HG03439 (cell line): ENCODE results near the gene IYD.
"Not testable (repeated sequence)": the region's sequence is repeated elsewhere in the genome, so short reads cannot be mapped to it uniquely, and the experiment has no call there.

Experiments used
- ATAC-seq: cut with Tn5 transposase; IDR thresholded peaks from one replicate; pipeline ENCODE4 v1.9.1; 2021; ENCODE audit warnings: mild to moderate bottlenecking, moderate library complexity; ENCODE audit not compliant: unreplicated experiment

Gene IYD

DNA sequence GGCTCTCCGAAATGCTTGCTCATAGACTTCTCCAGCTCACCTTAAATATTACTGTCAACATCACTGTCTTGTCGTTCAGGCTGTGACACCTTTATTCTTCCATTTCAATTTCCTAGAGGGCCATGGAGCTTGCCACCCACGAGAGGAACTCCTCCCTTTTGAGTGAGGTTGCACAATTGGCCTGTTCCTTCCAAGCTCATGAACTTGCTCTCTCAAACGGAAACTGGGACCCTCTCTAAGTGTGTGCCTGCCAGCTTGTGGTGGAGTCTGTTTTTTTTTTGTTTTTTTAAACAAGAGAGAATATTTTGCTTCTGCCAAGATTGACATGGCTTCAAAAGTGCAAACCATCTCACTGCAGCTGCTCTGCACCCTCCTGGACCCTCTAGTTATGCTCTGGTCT is 19.3 kb upstream of the IYD start:
- no peak for ATAC-seq

DNA sequence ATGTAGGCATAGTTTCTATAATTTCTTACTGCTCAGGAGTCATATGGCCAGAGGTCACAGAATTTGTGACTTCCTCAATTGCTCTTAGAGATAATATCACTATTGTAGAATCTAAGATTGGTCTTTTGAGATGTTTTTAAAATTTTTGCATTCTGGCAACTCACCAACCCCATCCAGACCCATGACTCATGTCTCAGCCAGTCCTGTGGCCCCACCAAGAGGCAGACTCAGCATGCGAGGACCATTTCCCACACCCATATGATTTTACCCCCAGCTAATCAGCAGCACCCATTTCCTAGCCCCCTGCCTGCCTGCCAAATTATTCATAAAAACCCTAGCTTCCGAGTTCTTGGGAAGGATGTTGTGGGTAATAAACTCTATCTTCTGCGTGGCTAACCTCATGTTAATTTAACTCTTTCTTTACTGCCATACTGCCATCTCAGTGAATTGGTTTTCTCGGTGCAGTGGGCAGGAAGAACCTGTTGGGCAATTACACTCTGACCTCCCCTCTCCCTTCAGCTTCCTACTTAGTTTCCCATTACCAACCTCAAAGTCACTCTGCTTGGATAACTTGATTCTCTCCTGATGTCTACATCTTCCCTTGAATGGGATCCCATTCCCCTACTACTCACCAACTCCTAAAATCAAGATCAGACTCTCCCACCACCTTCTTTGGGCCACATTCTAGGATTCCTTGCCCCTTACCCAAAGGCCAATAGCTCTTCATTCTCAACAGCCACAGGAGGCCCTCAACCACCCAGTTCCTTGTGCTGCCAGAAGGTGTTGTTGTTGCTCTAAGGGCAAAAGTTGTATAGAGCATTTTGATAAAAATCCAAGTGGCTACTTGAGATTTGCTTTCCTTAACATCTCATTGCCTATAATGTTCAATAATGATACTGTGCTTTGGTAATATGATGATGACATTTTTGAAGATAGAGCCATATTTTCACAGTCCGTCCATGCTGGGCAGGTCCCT is 16.2 kb upstream of the IYD start:
- no peak for ATAC-seq

DNA sequence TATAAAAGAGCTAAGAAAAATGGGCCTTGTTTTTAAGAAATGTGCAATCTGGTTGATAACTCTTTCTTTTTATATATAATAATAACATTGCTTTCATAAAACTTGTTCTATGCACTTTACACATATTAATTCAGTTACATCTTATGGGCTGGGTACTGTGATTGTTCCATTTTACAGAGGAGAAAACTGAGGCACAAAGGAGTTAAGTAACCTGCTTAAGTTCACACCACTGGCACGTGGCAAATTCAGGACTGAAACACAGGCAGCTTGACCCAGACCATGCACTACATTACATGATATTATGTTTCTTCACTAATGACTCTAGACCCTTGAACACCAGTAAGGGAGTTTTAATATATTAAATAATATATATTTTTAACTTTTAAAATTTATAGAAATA is 15.4 kb upstream of the IYD start:
- ATAC-seq: no peak

DNA sequence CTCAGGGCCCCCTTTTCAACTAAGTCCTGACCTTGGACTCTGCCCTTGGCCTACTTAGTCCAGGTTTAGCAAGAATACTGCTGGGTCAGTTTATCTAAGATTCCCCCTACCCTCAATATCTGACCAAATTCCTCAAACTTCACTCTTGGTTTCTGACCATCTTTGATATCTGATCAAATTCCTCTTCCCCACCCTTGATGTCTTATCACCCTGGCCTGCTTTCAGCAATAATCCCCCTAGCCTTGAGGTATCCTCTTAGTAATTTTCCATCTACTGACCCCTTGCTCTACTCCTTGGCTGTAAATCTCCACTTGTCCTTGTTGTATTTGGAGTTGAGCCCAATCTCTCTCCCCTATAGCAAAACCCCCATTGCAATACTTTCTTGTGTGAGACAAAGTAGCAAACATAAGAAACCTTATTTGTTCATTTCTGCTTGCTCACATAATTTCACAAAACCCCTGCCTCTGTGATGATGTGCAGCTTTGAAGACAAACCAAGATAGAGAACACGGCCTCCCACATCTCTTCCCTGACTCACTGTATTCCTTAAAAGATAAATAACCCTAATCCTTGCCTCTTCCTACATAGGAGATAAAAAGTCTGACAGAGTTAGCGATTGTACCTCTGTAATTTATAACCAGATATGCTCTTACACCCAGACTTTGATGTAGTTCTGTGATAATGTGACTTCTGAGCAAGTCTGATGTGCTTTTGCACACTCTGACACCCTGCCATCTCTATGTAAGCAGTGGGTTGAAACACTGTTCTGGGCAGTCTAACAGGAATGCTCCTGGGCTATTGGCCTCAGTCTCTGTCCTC is 13.8 kb upstream of the IYD start:
- ATAC-seq: no peak

DNA sequence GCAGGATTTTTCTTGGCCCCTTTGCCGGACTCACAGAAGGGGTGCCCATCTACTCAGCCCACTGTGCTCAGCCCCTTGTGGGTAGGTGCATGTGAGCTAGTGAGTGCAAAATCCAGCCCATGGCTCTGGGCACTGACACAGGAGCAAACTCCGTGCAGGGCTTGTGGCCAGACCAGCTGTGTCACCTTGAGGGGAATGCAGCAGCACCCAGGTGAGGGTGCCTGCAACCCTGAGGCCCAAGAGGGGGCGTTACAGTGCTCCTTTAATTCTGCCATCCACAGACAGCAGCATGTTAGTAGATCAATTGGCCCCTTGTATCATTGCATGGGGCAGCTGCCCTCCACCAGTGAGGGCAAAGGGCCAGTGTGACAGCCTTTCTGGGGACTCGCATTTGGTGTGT is 12.9 kb upstream of the IYD start:
- ATAC-seq: no peak

DNA sequence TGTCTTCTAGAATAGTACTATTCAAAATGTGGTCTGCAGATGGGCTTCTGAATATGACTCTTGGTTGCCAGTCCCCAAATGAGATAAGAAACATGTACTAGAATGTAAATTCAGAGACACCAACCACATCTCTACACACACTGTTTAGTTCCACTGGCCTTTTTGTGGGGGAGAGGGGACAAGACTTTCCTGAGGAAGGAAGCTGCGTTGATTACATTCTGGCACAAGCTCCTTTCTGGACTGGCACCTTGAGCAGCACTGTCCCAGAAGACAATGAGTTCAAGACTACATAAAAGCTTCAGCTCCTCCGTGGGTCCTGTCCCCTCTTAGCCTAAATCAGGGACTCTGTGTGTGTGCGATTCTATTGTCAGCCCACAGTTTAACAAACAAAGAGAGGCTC is 6.9 kb upstream of the IYD start:
- no peak for ATAC-seq

DNA sequence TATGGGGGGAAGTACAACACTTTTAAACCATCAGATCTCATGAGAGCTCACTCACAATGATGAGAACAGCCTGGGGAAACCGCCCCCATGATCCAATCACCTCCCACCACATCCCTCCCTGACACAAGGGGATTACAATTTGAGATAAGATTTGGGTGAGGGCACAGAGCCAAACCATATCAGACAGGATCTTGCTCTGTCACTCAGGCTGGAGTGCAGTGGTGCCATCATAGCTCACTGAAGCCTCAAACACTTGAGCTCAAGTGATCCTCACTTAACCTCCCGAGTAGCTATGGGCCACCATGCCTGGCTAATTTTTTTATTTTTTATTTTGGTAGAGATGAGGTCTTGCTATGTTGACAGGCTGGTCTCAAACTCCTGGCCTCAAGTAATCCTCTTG is 5.1 kb upstream of the IYD start:
- no peak for ATAC-seq

DNA sequence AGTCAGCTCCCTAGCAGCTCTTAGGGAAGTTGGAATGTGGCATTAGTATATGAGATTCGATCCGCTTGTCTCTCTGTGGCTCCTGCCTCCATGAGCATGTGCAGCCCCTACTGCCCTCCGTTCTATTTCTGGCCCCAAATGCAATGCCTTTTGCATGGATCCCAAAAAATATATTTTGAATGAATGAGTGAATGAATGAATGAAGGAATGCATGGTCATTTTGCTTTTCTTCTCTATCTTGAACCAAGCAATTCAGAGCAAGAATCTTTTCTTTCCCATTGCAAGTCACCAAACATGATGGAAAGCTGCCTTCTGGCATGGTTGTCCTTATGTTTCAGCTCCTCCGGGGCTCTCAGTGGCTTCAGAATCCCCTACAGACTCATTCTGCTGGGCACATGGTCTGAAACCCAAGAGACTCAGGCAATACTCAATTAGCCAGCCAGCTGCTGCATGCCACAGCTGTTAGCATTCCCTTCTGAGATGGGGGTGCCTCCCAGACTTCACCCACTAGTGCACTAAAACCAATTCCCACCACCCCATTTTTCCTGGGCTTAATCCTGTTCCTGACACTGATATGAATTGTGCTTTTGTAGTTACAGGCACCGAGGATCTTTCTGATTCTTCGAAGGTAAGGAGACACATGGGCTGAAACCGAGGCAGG is 2.6 kb upstream of the IYD start:
- ATAC-seq: no peak

DNA sequence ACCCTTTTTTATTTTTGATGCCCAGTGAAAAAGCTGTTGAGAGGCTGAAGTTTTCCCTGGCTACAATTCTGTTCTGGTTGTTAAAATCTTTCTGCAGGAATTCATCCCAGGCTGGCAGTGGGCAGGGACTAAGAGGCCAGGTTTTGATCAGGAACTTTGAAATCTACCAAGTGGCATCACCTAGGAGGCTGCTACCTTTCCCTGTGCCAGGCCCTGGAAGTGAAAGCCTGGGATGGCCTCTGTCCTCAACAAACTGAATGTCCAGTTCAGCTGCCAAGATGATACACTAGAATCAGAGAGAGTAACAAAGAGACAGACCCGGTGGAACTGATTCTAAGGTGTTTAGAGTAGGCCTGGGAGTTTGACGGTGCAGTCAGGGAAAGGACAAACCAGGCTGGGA is 596 bp downstream of the IYD start:
- ATAC-seq: no peak

DNA sequence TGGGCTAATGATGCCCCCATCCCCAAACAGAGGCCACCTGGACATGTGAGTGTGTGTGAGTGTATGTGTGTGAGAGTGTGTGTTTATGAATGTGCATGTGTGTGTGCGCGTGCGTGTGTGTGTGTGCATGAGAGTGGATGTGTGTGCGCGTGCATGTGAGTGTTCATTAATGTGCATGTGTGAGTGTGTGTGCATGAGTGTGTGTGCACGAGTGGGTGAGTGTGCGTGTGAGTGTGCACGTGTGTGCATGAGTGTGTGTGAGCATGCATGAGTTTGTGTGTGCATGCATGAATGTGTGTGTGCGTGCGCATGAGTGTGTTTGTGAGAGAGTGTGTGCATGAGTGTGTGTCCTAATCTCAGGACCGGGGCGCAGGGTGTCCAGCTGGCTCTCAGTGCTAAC is 1.3 kb downstream of the IYD start:
- no peak for ATAC-seq

DNA sequence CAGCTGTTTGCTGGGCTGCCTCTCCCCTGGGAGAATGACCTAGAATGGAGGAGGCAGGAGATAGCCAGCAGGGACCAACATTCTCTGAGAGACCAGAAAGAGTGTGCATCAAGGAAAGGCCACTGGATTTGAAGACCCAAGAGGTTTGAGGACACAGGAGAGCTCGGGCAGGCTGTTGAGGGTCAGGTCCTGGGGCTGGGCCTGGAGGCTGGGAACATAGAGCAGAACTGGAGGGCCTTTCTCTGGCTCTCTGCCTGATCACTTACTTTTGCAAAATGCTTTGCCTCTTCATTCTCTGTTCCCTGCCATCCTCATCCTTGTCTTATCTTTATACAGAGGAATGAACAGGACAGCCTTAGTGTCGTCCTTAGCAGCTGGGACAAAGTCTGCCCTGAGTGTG is 2.5 kb downstream of the IYD start:
- ATAC-seq: no peak

DNA sequence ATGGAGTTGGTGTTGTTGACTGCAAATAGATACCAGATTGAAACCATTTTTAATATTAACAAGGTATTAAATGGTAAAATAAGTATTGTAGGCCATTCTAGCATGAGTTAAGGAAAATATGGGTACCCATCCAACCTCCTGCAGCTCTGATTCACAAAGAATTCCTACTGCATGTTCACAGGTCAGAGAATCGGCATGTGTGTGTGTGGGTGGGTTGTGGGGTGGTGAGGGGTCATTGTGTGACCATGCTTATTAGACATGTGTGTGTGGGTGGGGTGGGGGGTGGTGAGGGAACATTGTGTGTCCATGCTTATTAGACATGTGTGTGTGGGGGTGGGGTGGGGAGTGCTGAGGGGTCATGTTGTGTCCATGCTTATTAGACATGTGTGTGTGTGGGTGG is 3.2 kb downstream of the IYD start:
- no peak for ATAC-seq

DNA sequence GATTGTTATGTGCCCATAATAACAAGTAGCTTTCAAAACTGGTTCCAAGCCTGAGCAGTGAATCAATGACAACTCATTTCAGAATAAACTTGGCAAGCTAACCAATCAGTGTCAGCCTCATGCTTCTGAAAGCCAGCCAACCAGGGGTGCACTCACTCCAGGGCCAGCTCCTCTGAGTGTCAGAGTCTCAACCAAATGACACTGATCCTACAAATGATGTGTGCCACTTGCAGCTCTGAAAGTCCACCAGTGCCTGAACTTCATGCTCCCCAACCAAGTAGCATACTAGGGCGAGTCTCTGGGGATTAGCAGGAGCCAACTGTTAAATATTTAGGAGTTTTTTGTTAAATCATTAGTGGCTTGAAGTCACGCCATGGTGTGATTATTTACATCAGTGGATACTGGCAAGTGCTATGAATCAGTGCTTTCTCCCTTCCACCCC is 4.5 kb downstream of the IYD start:
- ATAC-seq: no peak

DNA sequence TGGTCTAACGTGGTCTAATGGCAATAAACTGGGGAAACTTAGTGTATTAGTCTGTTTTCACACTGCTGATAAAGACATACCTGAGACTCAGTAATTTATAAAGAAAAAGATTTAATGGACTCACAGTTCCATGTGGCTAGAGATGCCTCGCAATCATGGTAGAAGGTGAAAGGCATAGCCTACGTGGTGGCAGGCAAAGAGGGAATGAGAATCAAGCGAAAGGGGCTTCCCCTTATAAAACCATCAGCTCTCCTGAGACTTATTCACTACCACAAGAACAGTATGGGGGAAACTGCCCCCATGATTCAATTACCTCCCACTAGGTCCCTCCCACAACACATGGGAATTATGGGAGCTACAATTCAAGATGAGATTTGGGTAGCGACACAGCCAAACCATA is 5.5 kb downstream of the IYD start:
- ATAC-seq: not testable (repeated sequence)

DNA sequence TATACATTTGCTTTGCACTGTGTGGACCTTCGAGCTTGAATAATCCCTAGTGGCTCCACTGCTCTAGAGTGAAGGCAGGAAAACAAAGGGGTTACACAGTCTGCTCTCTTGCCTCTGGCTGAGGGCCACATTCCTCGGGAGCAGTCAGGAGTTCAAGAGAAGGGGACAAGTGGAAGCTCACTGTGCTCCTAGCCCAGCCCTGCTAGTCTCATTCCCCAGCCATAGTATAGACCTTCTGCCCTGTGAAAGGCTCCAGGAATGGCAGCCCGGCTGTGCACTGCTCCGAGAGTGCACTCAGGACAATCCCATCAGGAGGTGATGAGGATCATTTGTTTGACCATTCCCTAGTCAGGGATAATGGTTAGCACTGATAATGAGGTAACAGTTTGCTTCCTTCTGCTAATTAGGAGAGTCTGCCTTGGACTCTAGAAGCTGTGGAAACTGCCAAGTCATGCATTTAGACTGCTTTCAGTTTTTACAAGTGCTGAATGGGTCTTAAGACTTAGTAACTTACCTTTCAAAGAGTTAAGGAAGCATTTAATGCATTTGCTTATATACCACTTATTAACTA is 8.5 kb downstream of the IYD start:
- ATAC-seq: no peak

DNA sequence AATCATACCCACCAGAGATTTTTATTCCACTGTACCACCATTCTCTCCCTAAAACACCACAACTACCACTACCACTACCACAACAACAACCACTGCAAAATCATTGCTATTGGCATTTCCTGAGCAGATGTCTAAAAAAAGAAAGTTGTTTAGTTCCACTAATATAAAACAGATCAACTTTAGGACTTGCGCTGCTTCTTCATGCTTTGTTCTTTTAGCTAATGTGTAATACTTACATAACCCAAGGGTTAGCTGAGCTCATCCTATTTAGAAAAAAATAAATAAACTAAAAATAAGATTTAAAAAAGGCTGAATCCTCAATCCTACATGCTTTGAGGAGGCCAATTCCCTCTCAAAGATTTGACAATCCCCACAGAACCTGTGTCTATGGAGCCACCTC is 11.4 kb downstream of the IYD start:
- no peak for ATAC-seq

DNA sequence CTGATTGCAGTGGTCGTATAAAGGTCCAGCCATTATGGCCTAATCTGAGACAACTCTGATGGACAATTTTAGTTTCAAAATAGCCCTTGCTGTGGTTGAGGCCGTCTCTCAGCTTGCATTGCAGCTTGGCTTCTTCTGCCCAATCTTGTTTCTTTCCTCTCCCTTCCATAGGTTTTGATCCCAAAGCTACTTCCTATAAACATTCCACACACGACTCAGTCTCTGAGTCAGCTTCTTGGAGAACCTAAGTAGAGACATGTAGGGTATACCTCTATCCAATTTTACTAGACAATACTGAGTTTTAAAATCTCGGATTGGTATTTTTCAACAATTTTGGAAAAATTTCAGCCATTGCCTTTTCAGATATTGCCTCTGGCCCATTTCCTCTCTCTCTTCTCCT is 13.4 kb downstream of the IYD start:
- no peak for ATAC-seq

DNA sequence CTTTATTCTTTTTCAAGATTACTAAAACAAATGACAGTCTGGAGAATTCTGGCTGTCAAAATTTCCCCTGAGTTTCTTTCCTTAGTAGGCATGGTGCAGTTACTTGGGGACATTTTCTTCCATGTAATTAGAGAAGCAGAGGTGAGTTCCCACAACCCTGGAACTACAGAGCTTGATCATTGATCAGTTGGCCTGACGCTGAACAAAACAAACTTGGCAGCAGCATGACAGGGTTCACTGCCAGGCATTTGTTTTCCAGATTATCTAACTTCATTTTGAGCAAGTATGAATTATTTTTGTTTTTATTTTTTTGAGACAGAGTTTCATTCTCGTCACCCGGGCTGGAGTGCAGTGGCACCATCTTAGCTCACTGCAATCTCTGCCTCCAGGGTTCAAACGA is 22.6 kb downstream of the IYD start:
- no peak for ATAC-seq

DNA sequence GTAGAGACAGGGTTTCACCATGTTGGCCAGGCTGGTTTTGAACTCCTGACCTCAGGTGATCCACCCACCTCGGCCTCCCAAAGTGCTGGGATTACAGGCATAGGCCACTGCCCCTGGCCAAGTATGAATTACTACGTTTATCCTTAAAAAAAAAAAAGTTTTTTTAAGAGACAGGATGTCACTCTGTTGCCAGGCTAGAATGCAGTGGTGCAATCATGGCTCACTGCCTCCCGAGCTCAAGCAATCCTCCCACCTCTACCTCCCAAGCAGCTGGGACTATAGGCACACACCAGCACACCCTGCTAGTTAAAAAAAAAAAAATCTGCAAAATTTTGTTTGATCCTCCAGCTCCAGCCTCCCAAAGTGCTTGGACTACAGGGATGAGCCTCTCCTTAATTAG is 23.1 kb downstream of the IYD start:
- no peak for ATAC-seq

DNA sequence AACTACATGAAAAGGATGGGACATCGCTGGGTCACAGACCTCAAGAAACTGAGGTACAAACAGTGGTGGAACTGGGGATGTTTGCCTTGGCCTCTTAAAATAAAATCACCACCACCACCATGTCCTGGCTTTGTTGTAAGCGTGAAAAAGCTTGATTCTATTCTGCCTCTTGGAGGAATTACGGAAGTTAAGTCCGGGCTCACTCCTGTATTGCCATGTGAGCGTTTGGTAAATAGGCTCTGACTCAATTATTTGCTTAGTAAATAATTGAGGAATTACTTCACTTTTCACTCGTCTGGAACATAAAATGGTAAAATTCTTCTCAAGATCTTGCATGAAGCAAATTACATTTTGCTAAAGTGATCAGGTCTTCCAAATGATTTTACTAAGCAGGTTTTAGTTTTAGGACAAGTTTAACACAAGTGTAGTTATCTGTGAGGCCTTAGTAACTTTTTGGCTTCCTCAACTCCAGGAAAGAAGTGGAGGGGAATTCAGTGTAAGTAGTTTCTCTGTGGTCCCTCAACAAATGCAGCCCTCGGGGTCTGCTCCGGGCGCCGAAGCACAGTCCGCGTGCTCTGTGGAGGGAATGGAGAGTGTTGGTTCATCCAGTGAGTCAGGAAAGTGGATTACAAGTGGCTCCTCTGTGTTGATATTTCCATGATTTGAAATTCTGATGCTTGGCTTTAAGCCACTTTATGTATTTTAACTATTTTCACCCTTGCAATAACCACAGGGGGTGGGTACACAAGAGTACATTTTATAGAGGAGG is 23.8 kb downstream of the IYD start:
- ATAC-seq: no peak
